ENCODE measurements around the gene CRAT. TPM values are rescaled to one million over a fixed set of nuclear protein-coding genes. Genes with fewer than 3 reads are reported as not detected.
"Not testable (repeated sequence)": the region's sequence is repeated elsewhere in the genome, so short reads cannot be mapped to it uniquely, and the experiment has no call there.

Gene CRAT
- total and polyA plus RNA-seq, 2 donors (not counting 1 experiment from before 2014, with no cell fraction given) = 34.0 to 45.1 TPM

DNA sequence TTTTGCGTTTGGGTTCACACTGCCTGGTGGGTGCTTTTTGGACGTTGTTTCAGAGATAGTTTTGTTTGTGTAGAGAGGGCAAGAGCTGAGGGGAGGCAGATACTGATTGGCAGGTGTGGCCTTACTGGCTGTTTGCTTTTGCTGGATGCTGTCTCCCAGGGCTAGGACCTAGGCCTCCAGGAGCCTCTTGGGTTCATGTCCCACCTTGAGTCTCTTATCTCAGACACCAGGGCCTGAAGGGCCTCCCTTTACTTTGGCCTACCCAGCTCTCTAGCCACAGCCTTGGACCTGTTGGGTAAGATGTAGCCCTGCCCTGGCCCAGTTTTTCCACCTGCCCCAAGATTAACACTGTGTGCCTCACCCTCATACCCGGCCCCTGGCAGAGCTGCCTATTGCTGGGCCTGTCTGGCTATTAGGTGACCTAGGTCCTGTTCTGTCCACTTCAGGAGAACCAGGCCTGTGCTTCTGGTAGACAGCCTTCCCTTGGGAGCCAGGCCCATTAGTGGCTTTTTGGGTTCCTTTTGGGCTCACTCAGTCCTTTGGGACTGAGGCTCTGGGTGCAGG, 14.0 kb upstream of the CRAT start:
- H3K27ac ChIP-seq (ENCODE audit: insufficient read depth, low read length) = no peak overlapping the region
- H2AFZ ChIP-seq (ENCODE audit: low read length) = no peak overlapping the region
- no peaks in the 10 kb centered on the region for H3K27me3 ChIP-seq (ENCODE audit: control insufficient read depth, insufficient read depth, low read length)
- H3K4me2 ChIP-seq (ENCODE audit: extremely low read depth, insufficient read depth, low read length) = no peak overlapping the region
- H3K4me1 ChIP-seq (ENCODE audit: control insufficient read depth, extremely low read depth, insufficient read depth, low read length) = peaks cover 12% of the 10 kb centered on the region
- H3K79me2 ChIP-seq (ENCODE audit: control insufficient read depth, insufficient read depth, low read length) = peaks cover under 1% of the 10 kb centered on the region
- TF ChIP-seq, protein P1, sequence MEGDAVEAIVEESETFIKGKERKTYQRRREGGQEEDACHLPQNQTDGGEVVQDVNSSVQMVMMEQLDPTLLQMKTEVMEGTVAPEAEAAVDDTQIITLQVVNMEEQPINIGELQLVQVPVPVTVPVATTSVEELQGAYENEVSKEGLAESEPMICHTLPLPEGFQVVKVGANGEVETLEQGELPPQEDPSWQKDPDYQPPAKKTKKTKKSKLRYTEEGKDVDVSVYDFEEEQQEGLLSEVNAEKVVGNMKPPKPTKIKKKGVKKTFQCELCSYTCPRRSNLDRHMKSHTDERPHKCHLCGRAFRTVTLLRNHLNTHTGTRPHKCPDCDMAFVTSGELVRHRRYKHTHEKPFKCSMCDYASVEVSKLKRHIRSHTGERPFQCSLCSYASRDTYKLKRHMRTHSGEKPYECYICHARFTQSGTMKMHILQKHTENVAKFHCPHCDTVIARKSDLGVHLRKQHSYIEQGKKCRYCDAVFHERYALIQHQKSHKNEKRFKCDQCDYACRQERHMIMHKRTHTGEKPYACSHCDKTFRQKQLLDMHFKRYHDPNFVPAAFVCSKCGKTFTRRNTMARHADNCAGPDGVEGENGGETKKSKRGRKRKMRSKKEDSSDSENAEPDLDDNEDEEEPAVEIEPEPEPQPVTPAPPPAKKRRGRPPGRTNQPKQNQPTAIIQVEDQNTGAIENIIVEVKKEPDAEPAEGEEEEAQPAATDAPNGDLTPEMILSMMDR (conservative IDR thresholded peaks at IDR 0.05 in 1 of 2, IDR thresholded peaks at IDR 0.05 in 1 of 2; ENCODE audit: low read depth in 1 of 2, low read length in 2 of 2) = no peak
- TF ChIP-seq EZH2 (IDR thresholded peaks at IDR 0.05; ENCODE audit: low read length, missing control alignments) = no peak
- no peak overlapping the region for H3K4me3 ChIP-seq (replicated peaks in 1 of 4; ENCODE audit: control extremely low read depth in 1 of 4, insufficient read depth in 1 of 4, low read depth in 3 of 4, low read length in 4 of 4)
- H3K9ac ChIP-seq (ENCODE audit: insufficient read depth, low read length) = no peak overlapping the region
- DNase-seq (ENCODE audit: low read depth in 2 of 2) = no peak
- H3K9me3 ChIP-seq (ENCODE audit: control insufficient read depth, insufficient read depth, low read depth, low read length) = no peaks in the 10 kb centered on the region
- H3K36me3 ChIP-seq (ENCODE audit: control insufficient read depth, insufficient read depth, low read length) = peaks cover 13% of the 10 kb centered on the region
- H4K20me1 ChIP-seq (ENCODE audit: control insufficient read depth, extremely low read depth, insufficient read depth, low read length) = no peaks in the 10 kb centered on the region

DNA sequence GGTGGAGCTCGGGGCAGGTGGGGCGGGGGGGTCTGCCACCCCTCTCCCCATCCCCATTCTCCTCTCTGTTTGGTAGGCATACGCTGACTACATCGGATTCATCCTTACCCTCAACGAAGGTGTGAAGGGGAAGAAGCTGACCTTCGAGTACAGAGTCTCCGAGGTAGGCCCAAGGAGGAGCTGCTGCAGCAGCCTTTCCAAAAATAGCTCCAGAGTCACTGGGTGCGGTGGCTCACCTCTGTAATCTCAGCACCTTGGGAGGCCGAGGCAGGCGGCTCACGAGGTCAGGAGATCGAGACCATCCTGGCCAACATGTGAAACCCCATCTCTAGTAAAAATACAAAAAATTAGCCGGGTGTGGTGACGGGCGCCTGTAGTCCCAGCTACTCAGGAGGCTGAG, 12.4 kb upstream of the CRAT start:
- not testable (repeated sequence) for H2AFZ ChIP-seq (ENCODE audit: low read length); H3K9ac ChIP-seq (ENCODE audit: insufficient read depth, low read length); H3K9me3 ChIP-seq (ENCODE audit: control insufficient read depth, insufficient read depth, low read depth, low read length); DNase-seq (ENCODE audit: low read depth in 2 of 2); H3K79me2 ChIP-seq (ENCODE audit: control insufficient read depth, insufficient read depth, low read length); H3K27me3 ChIP-seq (ENCODE audit: control insufficient read depth, insufficient read depth, low read length); H3K4me2 ChIP-seq (ENCODE audit: extremely low read depth, insufficient read depth, low read length); H3K27ac ChIP-seq (ENCODE audit: insufficient read depth, low read length); H3K4me3 ChIP-seq (replicated peaks in 1 of 4; ENCODE audit: control extremely low read depth in 1 of 4, insufficient read depth in 1 of 4, low read depth in 3 of 4, low read length in 4 of 4); H4K20me1 ChIP-seq (ENCODE audit: control insufficient read depth, extremely low read depth, insufficient read depth, low read length)
- H3K4me1 ChIP-seq (ENCODE audit: control insufficient read depth, extremely low read depth, insufficient read depth, low read length) = peaks cover 12% of the 10 kb centered on the region
- H3K36me3 ChIP-seq (ENCODE audit: control insufficient read depth, insufficient read depth, low read length) = peaks cover 13% of the 10 kb centered on the region

DNA sequence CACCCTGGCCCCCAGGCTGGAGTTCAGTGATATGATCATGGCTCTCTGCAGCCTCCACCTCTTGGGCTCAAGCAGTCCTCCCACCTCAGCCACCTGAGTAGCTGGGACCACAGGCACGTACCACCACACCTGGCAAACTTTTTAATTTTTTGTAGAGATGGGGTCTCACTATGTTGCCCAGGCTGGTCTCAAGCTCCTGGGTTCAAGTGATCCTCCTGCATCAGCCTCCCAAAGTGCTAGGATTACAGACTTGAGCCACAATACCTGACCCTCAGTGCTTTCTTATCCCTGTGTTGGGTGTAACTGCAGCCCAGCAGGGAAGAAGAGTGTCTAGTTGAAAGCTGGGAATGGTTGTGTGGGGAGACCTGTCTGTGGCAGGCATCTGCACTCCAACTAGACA, 11.5 kb upstream of the CRAT start:
- no peak overlapping the region for H2AFZ ChIP-seq (ENCODE audit: low read length)
- no peak overlapping the region for H3K4me2 ChIP-seq (ENCODE audit: extremely low read depth, insufficient read depth, low read length)
- no peak overlapping the region for H3K27ac ChIP-seq (ENCODE audit: insufficient read depth, low read length)
- TF ChIP-seq EZH2 (IDR thresholded peaks at IDR 0.05; ENCODE audit: low read length, missing control alignments) = no peak
- TF ChIP-seq, protein P1 (conservative IDR thresholded peaks at IDR 0.05 in 1 of 2, IDR thresholded peaks at IDR 0.05 in 1 of 2; ENCODE audit: low read depth in 1 of 2, low read length in 2 of 2) = no peak
- peaks cover 12% of the 10 kb centered on the region for H3K4me1 ChIP-seq (ENCODE audit: control insufficient read depth, extremely low read depth, insufficient read depth, low read length)
- H3K9ac ChIP-seq (ENCODE audit: insufficient read depth, low read length) = no peak overlapping the region
- H3K4me3 ChIP-seq (replicated peaks in 1 of 4; ENCODE audit: control extremely low read depth in 1 of 4, insufficient read depth in 1 of 4, low read depth in 3 of 4, low read length in 4 of 4) = no peak overlapping the region
- no peaks in the 10 kb centered on the region for H4K20me1 ChIP-seq (ENCODE audit: control insufficient read depth, extremely low read depth, insufficient read depth, low read length)
- H3K79me2 ChIP-seq (ENCODE audit: control insufficient read depth, insufficient read depth, low read length) = peaks cover 3% of the 10 kb centered on the region
- H3K9me3 ChIP-seq (ENCODE audit: control insufficient read depth, insufficient read depth, low read depth, low read length) = no peaks in the 10 kb centered on the region
- DNase-seq (ENCODE audit: low read depth in 2 of 2) = no peak
- no peaks in the 10 kb centered on the region for H3K27me3 ChIP-seq (ENCODE audit: control insufficient read depth, insufficient read depth, low read length)
- H3K36me3 ChIP-seq (ENCODE audit: control insufficient read depth, insufficient read depth, low read length) = peaks cover 11% of the 10 kb centered on the region
